HepG2 (cell line): ENCODE results near the gene DCDC1. TPM values are rescaled to one million over a fixed set of nuclear protein-coding genes. Genes with fewer than 3 reads are reported as not detected.

Source experiments
- ATAC-seq: fragments of 200-7000 bp; cut with Tn5 transposase; 3 replicates; pipeline ENCODE4 v1.9.1; 2020; ENCODE audit warnings: mild to moderate bottlenecking, moderate library complexity
- BruUV-seq: library from RNA; stranded (reverse); fragments of 400-500 nt; replicated peaks from 2 replicates; lab custom pipeline; 2021; lab: Mats Ljungman, UMichigan
- CTCF ChIA-PET: fragments of 300-600 bp; formaldehyde crosslinking; extraction: SDS; loops from one replicate; lab custom pipeline; 2021; ENCODE audit warnings: low total read pairs, inconsistent platforms, low intra/inter-chr PET ratio; lab: Yijun Ruan, JAX
- POLR2A ChIA-PET: fragments of 350-600 bp; sonication (Branson Sonifier 250); formaldehyde crosslinking; loops from one replicate; lab custom pipeline; 2020; ENCODE audit warnings: antibody characterized with exemption, inconsistent platforms; lab: Yijun Ruan, JAX
- DNase-seq: peaks from one replicate; pipeline ENCODE4 v3.0.0-alpha.2; 2015; ENCODE audit warnings: low spot score
- FAIRE-seq: peaks from 3 replicates; lab custom pipeline; 2011; peaks lifted over from hg19 to GRCh38; lab: Jason Lieb, UNC
- H2AFZ ChIP-seq: one replicate; pipeline ENCODE4 v1.6.1; 2011; ENCODE audit warnings: low read length, inconsistent platforms
- H3K27ac ChIP-seq: fragments of 300-600 bp; 3 replicates; pipeline ENCODE4 v1.8.0; 2011; ENCODE audit warnings: mixed run types, mild to moderate bottlenecking, mixed read lengths, low read length, inconsistent platforms; ENCODE audit not compliant: insufficient read depth; ENCODE audit errors: extremely low read length
- H3K27me3 ChIP-seq, 2 experiments: fragments of 200-600 bp in 1 of 2; 2 replicates in 1 of 2; 3 replicates in 1 of 2; pipeline versions ENCODE4 v1.6.0 to v1.8.0; 2011; ENCODE audit warnings: low read length in 2 of 2, mild to moderate bottlenecking in 2 of 2, moderate library complexity in 2 of 2, inconsistent platforms in 1 of 2; ENCODE audit not compliant: insufficient read depth in 2 of 2, control insufficient read depth in 1 of 2
- H3K36me3 ChIP-seq, 2 experiments: fragments of 200-600 bp in 1 of 2; replicated peaks in 1 of 2; 2 replicates in 1 of 2; 3 replicates in 1 of 2; pipeline versions ENCODE4 v1.5.1 to v1.8.0; 2011; ENCODE audit warnings: low read length in 2 of 2, inconsistent platforms in 1 of 2; ENCODE audit not compliant: insufficient read depth in 2 of 2, control insufficient read depth in 1 of 2
- H3K4me1 ChIP-seq: 2 replicates; pipeline ENCODE4 v1.5.1; 2012; ENCODE audit warnings: low read length, inconsistent platforms; ENCODE audit not compliant: insufficient read depth
- H3K4me2 ChIP-seq: 2 replicates; pipeline ENCODE4 v1.6.0; 2011; ENCODE audit warnings: low read depth, low read length, inconsistent platforms
- H3K4me3 ChIP-seq, 3 experiments: fragments of 200-600 bp in 1 of 3; sonication (generic), shearing (Covaris generic) in 1 of 3; replicated peaks in 1 of 3; 2 replicates each; pipeline ENCODE4 v1.5.1; 2011 to 2016; ENCODE audit warnings: low read length in 3 of 3, inconsistent platforms in 2 of 3, low read depth in 2 of 3, mild to moderate bottlenecking in 2 of 3, control low read depth in 1 of 3, mixed read lengths in 1 of 3; ENCODE audit not compliant: insufficient read depth in 1 of 3
- H3K79me2 ChIP-seq: one replicate; pipeline ENCODE4 v1.6.1; 2011; ENCODE audit warnings: low read length, inconsistent platforms; ENCODE audit not compliant: insufficient read depth
- H3K9ac ChIP-seq: 2 replicates; pipeline ENCODE4 v1.6.0; 2011; ENCODE audit warnings: mild to moderate bottlenecking, low read depth, low read length, inconsistent platforms; ENCODE audit not compliant: insufficient read depth
- H3K9me3 ChIP-seq: 2 replicates; pipeline ENCODE4 v1.5.1; 2012; ENCODE audit warnings: mild to moderate bottlenecking, low read length
- H4K20me1 ChIP-seq: 2 replicates; pipeline ENCODE4 v1.6.0; 2011; ENCODE audit warnings: inconsistent platforms, mild to moderate bottlenecking, low read length, moderate library complexity; ENCODE audit not compliant: insufficient read depth
- ARNT2 ChIP-seq: sonication (generic); formaldehyde crosslinking; IDR thresholded peaks from 2 replicates; pipeline ENCODE4 v1.8.0; 2022; ENCODE audit warnings: mild to moderate bottlenecking, low read depth, missing genetic modification reagents, moderate library complexity
- CBX1 ChIP-seq: IDR thresholded peaks from one replicate; pipeline ENCODE4 v1.6.1; 2016; ENCODE audit warnings: antibody characterized with exemption, low read depth
- CSRNP2 ChIP-seq: sonication (generic); formaldehyde crosslinking; conservative IDR thresholded peaks from 2 replicates; pipeline ENCODE4 v1.8.0; 2022; ENCODE audit warnings: low read depth, missing genetic modification reagents
- CTCF ChIP-seq: sonication (generic); formaldehyde crosslinking; IDR thresholded peaks from 2 replicates; pipeline ENCODE4 v1.5.0; 2020; ENCODE audit warnings: mild to moderate bottlenecking, missing genetic modification reagents, moderate library complexity
- GATAD2A ChIP-seq: IDR thresholded peaks from 2 replicates; pipeline ENCODE4 v1.6.1; 2016
- HNF4G ChIP-seq, 2 experiments: sonication (generic) in 1 of 2; formaldehyde crosslinking in 1 of 2; IDR thresholded peaks; 2 replicates each; pipeline versions ENCODE4 v1.4.0 to v1.6.1; 2011 to 2020; ENCODE audit warnings: borderline replicate concordance in 2 of 2, low read depth in 2 of 2, mild to moderate bottlenecking in 2 of 2, low read length in 1 of 2, missing genetic modification reagents in 1 of 2, moderate library complexity in 1 of 2
- IKZF5 ChIP-seq: IDR thresholded peaks from 2 replicates; pipeline ENCODE4 v1.6.1; 2018; ENCODE audit warnings: missing genetic modification reagents, mild to moderate bottlenecking, missing compliant biosample characterization
- STAG1 ChIP-seq: sonication (generic); formaldehyde crosslinking; IDR thresholded peaks from 2 replicates; pipeline ENCODE4 v1.4.0; 2020; ENCODE audit warnings: missing genetic modification reagents
- TARDBP ChIP-seq: sonication (generic); formaldehyde crosslinking; IDR thresholded peaks from 2 replicates; pipeline ENCODE4 v1.8.0; 2022; ENCODE audit warnings: mild to moderate bottlenecking, missing genetic modification reagents
- ZNF225 ChIP-seq: sonication (generic); formaldehyde crosslinking; IDR thresholded peaks from 2 replicates; pipeline ENCODE4 v1.4.0; 2020; ENCODE audit warnings: mild to moderate bottlenecking, missing genetic modification reagents
- ZNF430 ChIP-seq: sonication (generic); formaldehyde crosslinking; IDR thresholded peaks from 2 replicates; pipeline ENCODE4 v1.9.0; 2021; ENCODE audit warnings: mild to moderate bottlenecking, missing genetic modification reagents
- ZNF567 ChIP-seq: sonication (generic); formaldehyde crosslinking; IDR thresholded peaks from 2 replicates; pipeline ENCODE4 v1.8.1; 2023; ENCODE audit warnings: mild to moderate bottlenecking, missing genetic modification reagents, borderline replicate concordance
- ZNF850 ChIP-seq: sonication (generic); formaldehyde crosslinking; conservative IDR thresholded peaks from 2 replicates; pipeline ENCODE4 v1.9.0; 2021; ENCODE audit warnings: mild to moderate bottlenecking, missing genetic modification reagents
- WGBS: methylation state at CpG from one replicate; pipeline ENCODE4 v1.1.6; 2017; ENCODE audit warnings: low lambda C conversion rate; 5-methylcytosine and 5-hydroxymethylcytosine counted together
- in situ Hi-C: cut with HindIII; loops from 2 replicates; pipeline ENCODE4 v1.10.0; 2017; ENCODE audit warnings: low pct_unique_long_range_greater_than_20kb; ENCODE audit not compliant: extremely low pct_ligation_motif_present
- intact Hi-C: fragments of 100-400 bp; cut with micrococcal nuclease; formaldehyde crosslinking; loops from one replicate; pipeline ENCODE4 v1.10.0; 2022; ENCODE audit not compliant: unreplicated experiment
- polyA plus RNA-seq, 8 experiments: library from polyadenylated mRNA; depleted of rRNA in 3 of 8; stranded (reverse) in 7 of 8; unstranded in 1 of 8; fragments of >200 nt; fragmentation: Illumina TruSeq in 4 of 8; extraction: Trizol in 4 of 8; gene quantifications; 2 replicates each; pipeline versions ENCODE4 v1.2.1 to v1.2.3, GENCODE V29; 2011 to 2016; ENCODE audit warnings: low read depth in 4 of 8, missing spikeins in 1 of 8, mixed read lengths in 1 of 8; ENCODE audit not compliant: insufficient read depth in 1 of 8
- total RNA-seq, 5 experiments: library from RNA; depleted of rRNA; stranded (reverse); fragments of >200 nt; fragmentation: Illumina TruSeq; extraction: Trizol; gene quantifications; 2 replicates each; pipeline ENCODE4 v1.2.3, GENCODE V29; 2016; ENCODE audit warnings: low read depth in 1 of 5

Gene DCDC1
- total and polyA plus RNA-seq, 2 of the 13 experiments (the other 11 are each of a cell fraction or from before 2014, with no cell fraction given): 0.12 to 0.27 TPM

- no peak for ATAC-seq
- TF ChIP-seq ZNF430 (CRISPR knock-in tag): no peak
- TF ChIP-seq CTCF (CRISPR knock-in tag): peak; percentile 23
- TF ChIP-seq HNF4G (IDR thresholded peaks at IDR 0.05; ENCODE audit: borderline replicate concordance, low read depth, low read length): no peak
- no peak for TF ChIP-seq HNF4G (CRISPR knock-in tag; IDR thresholded peaks at IDR 0.05; ENCODE audit: borderline replicate concordance, low read depth)
- TF ChIP-seq STAG1 (CRISPR knock-in tag): peak; percentile 47; the same call in 1 of the 2 replicates
- TF ChIP-seq, all 625 proteins: peak for 2
- no peak overlapping the region for H3K4me2 ChIP-seq
- no peaks in the 10 kb centered on the region for H3K4me1 ChIP-seq
- no peak overlapping the region for H3K4me3 ChIP-seq
- no peaks in the 10 kb centered on the region for H3K36me3 ChIP-seq
- in situ Hi-C loops: loop anchor here (10.0 kb wide), 1 partner anchor 501 kb away; no protein-coding TSS in a partner anchor
- no peak overlapping the region for H3K9ac ChIP-seq
- intact Hi-C loops: no loop called here
- WGBS: 19% methylated on average over 5 of the region's 5 CpGs
- no peaks in the 10 kb centered on the region for H4K20me1 ChIP-seq
- no TSS peak for BruUV-seq
- ChIA-PET CTCF (interaction anchor here (3.0 kb wide), 1 partner anchor 509 kb away, joined by 12 read pairs; no protein-coding TSS in a partner anchor), POLR2A (no interaction called here)
- H3K27ac ChIP-seq: no peak overlapping the region
- no peak for FAIRE-seq
- DNase-seq: peak; percentile 2
- no peak overlapping the region for H2AFZ ChIP-seq
- H3K79me2 ChIP-seq: no peaks in the 10 kb centered on the region
- no peaks in the 10 kb centered on the region for H3K9me3 ChIP-seq
- H3K27me3 ChIP-seq: no peaks in the 10 kb centered on the region
Observed at GRCh38 chr11:30855383-30856006, 514.0 kb downstream of the DCDC1 start.

- no peak overlapping the region for H2AFZ ChIP-seq
- H3K79me2 ChIP-seq: no peaks in the 10 kb centered on the region
- H3K27ac ChIP-seq: no peak overlapping the region
- no peaks in the 10 kb centered on the region for H3K9me3 ChIP-seq
- no peak for ATAC-seq
- H3K36me3 ChIP-seq: no peaks in the 10 kb centered on the region
- H3K4me2 ChIP-seq: no peak overlapping the region
- CTCF ChIA-PET: interaction anchor here (3.0 kb wide), 1 partner anchor 507 kb away, joined by 12 read pairs; no protein-coding TSS in a partner anchor
- no peak overlapping the region for H3K4me3 ChIP-seq
- no TSS peak for BruUV-seq
- no peak for DNase-seq
- H3K27me3 ChIP-seq: no peaks in the 10 kb centered on the region
- no peak for FAIRE-seq
- H3K4me1 ChIP-seq: no peaks in the 10 kb centered on the region
- H4K20me1 ChIP-seq: no peaks in the 10 kb centered on the region
- no peak overlapping the region for H3K9ac ChIP-seq
- POLR2A ChIA-PET: no interaction called here
- in situ Hi-C loops: loop anchor here (10.0 kb wide), 1 partner anchor 499 kb away; no protein-coding TSS in a partner anchor
- intact Hi-C loops: no loop called here
- TF ChIP-seq TARDBP (CRISPR knock-in tag) (no peak), CSRNP2 (no peak), ZNF225 (CRISPR knock-in tag) (no peak), ZNF850 (CRISPR knock-in tag) (no peak), CBX1 (no peak), GATAD2A (no peak), ARNT2 (CRISPR knock-in tag) (no peak), ZNF567 (CRISPR knock-in tag) (no peak), HNF4G (IDR thresholded peaks at IDR 0.05; ENCODE audit: borderline replicate concordance, low read depth, low read length) (no peak), HNF4G (CRISPR knock-in tag; IDR thresholded peaks at IDR 0.05; ENCODE audit: borderline replicate concordance, low read depth) (no peak), IKZF5 (CRISPR knock-in tag) (no peak)
Observed at GRCh38 chr11:30853439-30853838, 516.1 kb downstream of the DCDC1 start.
